OCI-LY7 (cell line): Measurements from ENCODE around the gene GALNT2. TPM values are rescaled to one million over a fixed set of nuclear protein-coding genes. Genes with fewer than 3 reads are reported as not detected.

Experiments
- BruUV-seq: library from RNA; stranded (reverse); fragments of 400-500 nt; replicated peaks from 2 replicates; lab custom pipeline; 2021; lab: Mats Ljungman, UMichigan
- CTCF ChIA-PET: fragments of 300-600 bp; sonication (Branson Sonifier 250); formaldehyde crosslinking; loops from one replicate; lab custom pipeline; 2022; ENCODE audit warnings: antibody characterized with exemption; ENCODE audit not compliant: unreplicated experiment; lab: Charles Lee
- POLR2A ChIA-PET: fragments of 300-600 bp; sonication (Branson Sonifier 250); formaldehyde crosslinking; loops from one replicate; lab custom pipeline; 2022; ENCODE audit warnings: antibody characterized with exemption; lab: Charles Lee
- DNase-seq: peaks from one replicate; pipeline ENCODE4 v3.0.0-alpha.2; 2015; ENCODE audit warnings: low spot score
- H2AFZ ChIP-seq: fragments of 200-600 bp; sonication (generic), shearing (Covaris generic); 2 replicates; pipeline ENCODE4 v1.6.1; 2014; ENCODE audit warnings: mild to moderate bottlenecking, antibody characterized with exemption, low read length, moderate library complexity
- H3K27ac ChIP-seq: fragments of 200-600 bp; sonication (generic); 2 replicates; pipeline ENCODE4 v1.5.1; 2014; ENCODE audit warnings: mixed run types, low read depth, mild to moderate bottlenecking, moderate library complexity, low read length, inconsistent platforms; ENCODE audit not compliant: poor library complexity, severe bottlenecking
- H3K36me3 ChIP-seq: fragments of 200-600 bp; sonication (generic); 2 replicates; pipeline ENCODE4 v1.6.1; 2014; ENCODE audit warnings: mild to moderate bottlenecking, antibody characterized with exemption, low read length, moderate library complexity, mixed read lengths; ENCODE audit not compliant: insufficient read depth
- H3K4me1 ChIP-seq: fragments of 200-600 bp; sonication (generic); 2 replicates; pipeline ENCODE4 v1.5.1; 2014; ENCODE audit warnings: mild to moderate bottlenecking, low read length; ENCODE audit not compliant: insufficient read depth, poor library complexity, severe bottlenecking
- H3K4me2 ChIP-seq: fragments of 200-600 bp; sonication (generic); 2 replicates; pipeline ENCODE4 v1.6.1; 2014; ENCODE audit warnings: mild to moderate bottlenecking, low read length
- H3K4me3 ChIP-seq: fragments of 200-600 bp; sonication (generic); 2 replicates; pipeline ENCODE4 v1.5.1; 2014; ENCODE audit warnings: mild to moderate bottlenecking, low read depth, low read length; ENCODE audit not compliant: poor library complexity, severe bottlenecking
- H3K79me2 ChIP-seq: fragments of 200-600 bp; sonication (generic); 2 replicates; pipeline ENCODE4 v1.6.1; 2016; ENCODE audit warnings: low read depth, mild to moderate bottlenecking, low read length, moderate library complexity, mixed read lengths; ENCODE audit not compliant: insufficient read depth
- H3K9me2 ChIP-seq: fragments of 200-600 bp; sonication (generic); 2 replicates; pipeline ENCODE4 v1.6.1; 2016; ENCODE audit warnings: mild to moderate bottlenecking, low read length, mixed read lengths; ENCODE audit not compliant: insufficient read depth
- H3K9me3 ChIP-seq: fragments of 200-600 bp; sonication (generic); 2 replicates; pipeline ENCODE4 v1.6.1; 2014; ENCODE audit warnings: mild to moderate bottlenecking, mixed run types, low read length, mixed read lengths
- H4K20me1 ChIP-seq: fragments of 200-600 bp; sonication (generic); 2 replicates; pipeline ENCODE4 v1.6.1; 2014; ENCODE audit warnings: mild to moderate bottlenecking, antibody characterized with exemption, low read length, moderate library complexity, mixed read lengths; ENCODE audit not compliant: insufficient read depth
- CTCF ChIP-seq: fragments of 200-600 bp; sonication (generic); conservative IDR thresholded peaks from 2 replicates; pipeline ENCODE4 v1.5.1; 2014; ENCODE audit warnings: mild to moderate bottlenecking, antibody characterized with exemption, low read length, moderate library complexity, mixed read lengths
- EZH2phosphoT487 ChIP-seq: fragments of 200-600 bp; sonication (generic); IDR thresholded peaks from 2 replicates; pipeline ENCODE4 v1.6.1; 2018; ENCODE audit warnings: low read depth, borderline replicate concordance, mild to moderate bottlenecking, mixed run types, antibody characterized with exemption, low read length, moderate library complexity, mixed read lengths
- intact Hi-C: fragments of 100-400 bp; cut with micrococcal nuclease; formaldehyde crosslinking; loops from one replicate; pipeline ENCODE4 v1.10.0; 2022; ENCODE audit not compliant: unreplicated experiment
- total RNA-seq, 2 experiments: library from RNA; depleted of rRNA in 1 of 2; stranded (reverse); fragments of >200 nt in 1 of 2; shearing (Covaris generic) in 1 of 2; gene quantifications; 2 replicates each; pipeline ENCODE4 v1.2.3, GENCODE V29; 2014 to 2022

GALNT2 gene
- total RNA-seq, 2 experiments from 2014 or later = 29.9 to 67.3 TPM

DNA sequence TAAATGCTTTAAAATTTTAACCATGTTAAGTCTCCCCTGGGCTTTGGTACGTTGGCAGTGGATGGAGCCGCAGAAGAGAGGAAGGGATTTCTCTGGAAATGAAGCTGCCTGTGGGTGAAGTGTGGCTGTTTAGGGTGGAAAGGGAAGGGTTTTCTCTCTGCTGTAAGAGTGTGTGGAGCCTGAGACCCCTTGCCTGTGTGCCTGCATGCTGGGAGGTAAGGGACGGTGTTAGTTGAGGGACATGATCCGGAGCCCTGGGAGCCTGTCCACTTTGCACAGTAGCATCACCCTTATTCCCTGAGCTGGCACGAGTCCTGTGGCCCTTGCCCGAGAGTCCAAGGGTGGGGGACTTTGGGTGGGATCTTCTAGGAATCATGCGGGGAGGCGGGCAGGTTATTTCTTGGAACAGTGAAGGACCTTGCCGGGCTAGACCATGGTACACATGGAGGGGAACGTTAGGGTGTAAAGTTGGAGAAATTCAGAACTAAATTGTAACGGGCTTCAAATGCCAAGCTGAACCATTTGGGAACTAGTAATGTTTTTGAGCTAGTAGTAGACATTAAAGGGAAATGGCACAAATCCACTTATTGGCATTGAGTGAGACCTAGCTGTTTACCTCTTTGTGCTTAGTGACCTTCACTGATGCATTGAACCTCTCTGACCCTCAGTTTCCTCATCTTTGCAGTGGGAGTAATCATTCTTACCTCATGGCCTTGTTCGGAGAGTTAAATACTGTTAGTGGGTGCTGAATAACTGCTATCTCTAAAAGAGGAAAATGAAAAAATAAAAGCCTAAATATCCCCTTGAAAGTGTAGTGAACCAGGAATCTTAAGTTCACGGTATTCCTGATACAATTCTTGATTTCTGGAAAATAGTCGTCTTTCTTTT lies 3.5 kb downstream of the GALNT2 start:
- peaks cover 48% of the 10 kb centered on the region for H3K79me2 ChIP-seq
- no peak for DNase-seq
- H2AFZ ChIP-seq = no peak overlapping the region
- peaks cover 23% of the 10 kb centered on the region for H4K20me1 ChIP-seq
- H3K36me3 ChIP-seq = no peaks in the 10 kb centered on the region
- intact Hi-C loops = no loop called here
- peak overlapping the region; percentile 85; the same call in 1 of the 2 replicates for H3K4me2 ChIP-seq
- ChIA-PET POLR2A (interaction anchor here (0.6 to 1.2 kb wide), 6 partner anchors 9 to 317 kb away, joined by 3 to 6 read pairs (median 4); no protein-coding TSS in a partner anchor), CTCF (interaction anchor here (0.6 kb wide), 1 partner anchor 165 kb away, joined by 12 read pairs; no protein-coding TSS in a partner anchor)
- no peaks in the 10 kb centered on the region for H3K9me2 ChIP-seq
- no peak overlapping the region for H3K27ac ChIP-seq
- TF ChIP-seq CTCF = no peak
- no peak for TF ChIP-seq EZH2phosphoT487
- peaks cover 25% of the 10 kb centered on the region for H3K4me1 ChIP-seq
- no peaks in the 10 kb centered on the region for H3K9me3 ChIP-seq
- BruUV-seq = no TSS peak
- H3K4me3 ChIP-seq = no peak overlapping the region

- POLR2A ChIA-PET = interaction anchor here (0.6 kb wide), 1 partner anchor 15 kb away, joined by 7 read pairs; no protein-coding TSS in a partner anchor
- intact Hi-C loops = no loop called here
These were observed 4.3 kb downstream of the GALNT2 start for GRCh38 chr1:230071316-230071715.

More at GRCh38 chr1:230071316-230071715, 4.3 kb downstream of the GALNT2 start:
- Histone ChIP-seq H4K20me1 (peaks cover 23% of the 10 kb centered on the region), H3K27ac (no peak overlapping the region), H3K36me3 (no peaks in the 10 kb centered on the region; the same call in 1 of the 2 replicates), H3K4me2 (no peak overlapping the region), H3K9me3 (no peaks in the 10 kb centered on the region), H3K4me1 (peaks cover 18% of the 10 kb centered on the region), H3K4me3 (no peak overlapping the region), H3K79me2 (peaks cover 48% of the 10 kb centered on the region), H2AFZ (no peak overlapping the region), H3K9me2 (no peaks in the 10 kb centered on the region)
- no peak for DNase-seq
- CTCF ChIA-PET = interaction anchor here (1.2 kb wide), 1 partner anchor 41 kb away, joined by 3 read pairs; no protein-coding TSS in a partner anchor
- TF ChIP-seq CTCF (no peak), EZH2phosphoT487 (no peak)
- no TSS peak for BruUV-seq
